Measurements from ENCODE around the gene ALX4.

Gene ALX4

GRCh38 chr11:44328138-44328660 is 18.3 kb upstream of the ALX4 start:
- ChIA-PET CTCF (interaction anchor here (0.7 kb wide), 1 partner anchor 196 kb away, joined by 4 read pairs; no protein-coding TSS in a partner anchor), POLR2A (no interaction called here)
- Histone ChIP-seq H3K4me3 (ENCODE audit: low read depth, low read length) (no peak overlapping the region), H3K36me3 (ENCODE audit: control insufficient read depth in 2 of 2, insufficient read depth in 1 of 2, low read length in 2 of 2) (no peaks in the 10 kb centered on the region), H3K9me3 (ENCODE audit: control insufficient read depth, insufficient read depth, low read depth, low read length) (no peaks in the 10 kb centered on the region), H3K4me1 (ENCODE audit: control insufficient read depth, insufficient read depth, low read length) (no peaks in the 10 kb centered on the region), H3K27ac (ENCODE audit: extremely low read depth, low read depth, low read length) (no peak overlapping the region)
- TF ChIP-seq ZNF585B (tag by site-specific recombination; IDR thresholded peaks at IDR 0.05) (no peak), TCF7L2 (IDR thresholded peaks at IDR 0.05; ENCODE audit: borderline replicate concordance, low read depth, low read length) (0 out of 2 replicates have a peak, but pooled peaks have one; percentile 35), FEZF1 (tag by site-specific recombination; IDR thresholded peaks at IDR 0.05) (peak; percentile 49; the same call in 1 of the 2 replicates), ZNF639 (tag by site-specific recombination; IDR thresholded peaks at IDR 0.05) (no peak), SP7 (tag by site-specific recombination; IDR thresholded peaks at IDR 0.05) (0 out of 2 replicates have a peak, but pooled peaks have one; percentile 25), ZNF398 (tag by site-specific recombination; IDR thresholded peaks at IDR 0.05) (peak; percentile 42; the same call in 1 of the 2 replicates), WT1 (tag by site-specific recombination; IDR thresholded peaks at IDR 0.05) (peak; percentile 65), KLF17 (tag by site-specific recombination; IDR thresholded peaks at IDR 0.05) (peak; percentile 88)

GRCh38 chr11:44327730-44328129 is 17.8 kb upstream of the ALX4 start:
- no peak overlapping the region for H3K27ac ChIP-seq (ENCODE audit: extremely low read depth, low read depth, low read length)
- TF ChIP-seq ZFHX2 (tag by site-specific recombination; conservative IDR thresholded peaks at IDR 0.05): no peak
- no peak for TF ChIP-seq INSM2 (tag by site-specific recombination; IDR thresholded peaks at IDR 0.05)
- no peak for TF ChIP-seq ZNF558 (tag by site-specific recombination; IDR thresholded peaks at IDR 0.05)
- TF ChIP-seq KLF7 (tag by site-specific recombination; IDR thresholded peaks at IDR 0.05; ENCODE audit: borderline replicate concordance): no peak
- TF ChIP-seq SCRT2 (tag by site-specific recombination; IDR thresholded peaks at IDR 0.05): no peak
- no peak for TF ChIP-seq ZNF280D (tag by site-specific recombination; IDR thresholded peaks at IDR 0.05)
- peak; percentile 31; the same call in 1 of the 2 replicates for TF ChIP-seq CTCF (tag by site-specific recombination; IDR thresholded peaks at IDR 0.05)
- no peak for TF ChIP-seq ZNF777 (tag by site-specific recombination; IDR thresholded peaks at IDR 0.05; ENCODE audit: borderline replicate concordance)
- CTCF ChIA-PET: interaction anchor here (0.7 kb wide), 1 partner anchor 197 kb away, joined by 4 read pairs; no protein-coding TSS in a partner anchor
- no peaks in the 10 kb centered on the region for H3K36me3 ChIP-seq (ENCODE audit: control insufficient read depth in 2 of 2, insufficient read depth in 1 of 2, low read length in 2 of 2)
- no peaks in the 10 kb centered on the region for H3K9me3 ChIP-seq (ENCODE audit: control insufficient read depth, insufficient read depth, low read depth, low read length)
- no peak overlapping the region for H3K4me3 ChIP-seq (ENCODE audit: low read depth, low read length)
- POLR2A ChIA-PET: no interaction called here
- H3K4me1 ChIP-seq (ENCODE audit: control insufficient read depth, insufficient read depth, low read length): no peaks in the 10 kb centered on the region
